H1 (cell line): ENCODE data around the gene HEPHL1. TPM values are rescaled to one million over a fixed set of nuclear protein-coding genes. Genes with fewer than 3 reads are reported as not detected.

Experiments
- CTCF ChIA-PET: fragments of 300-600 bp; sonication (Branson Sonifier 250); formaldehyde crosslinking; loops from one replicate; lab custom pipeline; 2021; ENCODE audit not compliant: partially characterized antibody; lab: Charles Lee
- POLR2A ChIA-PET: fragments of 300-600 bp; sonication (Branson Sonifier 250); formaldehyde crosslinking; loops from one replicate; lab custom pipeline; 2021; ENCODE audit warnings: inconsistent platforms; ENCODE audit not compliant: partially characterized antibody; lab: Charles Lee
- DNase-seq, 2 experiments: peaks; one replicate each; pipeline versions ENCODE4 v3.0.0 to v3.0.0-alpha.2; 2010 to 2022; ENCODE audit warnings: low spot score in 2 of 2, low read depth in 1 of 2, mixed read lengths in 1 of 2
- FAIRE-seq: peaks from 2 replicates; lab custom pipeline; 2011; peaks lifted over from hg19 to GRCh38; lab: Jason Lieb, UNC
- H2AFZ ChIP-seq: 2 replicates; pipeline ENCODE4 v1.8.1; 2012; ENCODE audit warnings: low read length, inconsistent platforms
- H2AK5ac ChIP-seq: 2 replicates; pipeline ENCODE4 v1.6.1; 2013; ENCODE audit warnings: low read depth, low read length
- H2BK120ac ChIP-seq: replicated peaks from 2 replicates; pipeline ENCODE3; 2013; ENCODE audit warnings: low read depth, low read length, inconsistent platforms
- H2BK12ac ChIP-seq: 2 replicates; pipeline ENCODE4 v1.6.1; 2013; ENCODE audit warnings: low read depth, low read length
- H2BK15ac ChIP-seq: 2 replicates; pipeline ENCODE4 v1.6.1; 2013; ENCODE audit warnings: low read length
- H2BK20ac ChIP-seq: 2 replicates; pipeline ENCODE4 v1.6.1; 2013; ENCODE audit warnings: low read length
- H2BK5ac ChIP-seq: 2 replicates; pipeline ENCODE4 v1.6.1; 2013; ENCODE audit warnings: low read depth, low read length
- H3K14ac ChIP-seq: 2 replicates; pipeline ENCODE4 v1.6.1; 2013; ENCODE audit warnings: inconsistent platforms; ENCODE audit not compliant: insufficient read length
- H3K18ac ChIP-seq: 2 replicates; pipeline ENCODE4 v1.6.1; 2013; ENCODE audit warnings: low read length; ENCODE audit errors: extremely low read depth
- H3K23ac ChIP-seq: 2 replicates; pipeline ENCODE4 v1.6.1; 2013; ENCODE audit warnings: inconsistent platforms; ENCODE audit not compliant: insufficient read length
- H3K23me2 ChIP-seq: 2 replicates; pipeline ENCODE4 v1.6.1; 2013; ENCODE audit warnings: low read depth, low read length
- H3K27ac ChIP-seq: 2 replicates; pipeline ENCODE4 v1.6.1; 2011; ENCODE audit warnings: low read depth, low read length, inconsistent platforms
- H3K27me3 ChIP-seq, 4 experiments: replicated peaks in 1 of 4; 1 replicate in 1 of 4; 2 replicates in 3 of 4; pipeline versions ENCODE4 v1.6.1 to v1.8.1; 2011 to 2013; ENCODE audit warnings: low read length in 3 of 4, mild to moderate bottlenecking in 3 of 4, inconsistent platforms in 2 of 4, mixed read lengths in 2 of 4, moderate library complexity in 1 of 4; ENCODE audit not compliant: control insufficient read depth in 3 of 4, insufficient read depth in 3 of 4; ENCODE audit errors: extremely low read depth in 1 of 4
- H3K36me3 ChIP-seq, 4 experiments: 2 replicates each; pipeline versions ENCODE4 v1.6.1 to v1.8.1; 2011 to 2013; ENCODE audit warnings: mild to moderate bottlenecking in 4 of 4, low read length in 3 of 4, moderate library complexity in 2 of 4, control low read depth in 1 of 4, inconsistent platforms in 1 of 4; ENCODE audit not compliant: insufficient read depth in 4 of 4, control insufficient read depth in 2 of 4
- H3K4ac ChIP-seq: replicated peaks from 2 replicates; pipeline ENCODE3; 2013; ENCODE audit warnings: low read length, low read depth, mixed read lengths, inconsistent platforms; ENCODE audit not compliant: insufficient read length
- H3K4me1 ChIP-seq, 4 experiments: replicated peaks in 1 of 4; 1 replicate in 1 of 4; 2 replicates in 3 of 4; pipeline versions ENCODE4 v1.6.1 to v1.8.1; 2011 to 2013; ENCODE audit warnings: low read length in 3 of 4, inconsistent platforms in 2 of 4, mixed read lengths in 1 of 4; ENCODE audit not compliant: insufficient read depth in 4 of 4, control insufficient read depth in 3 of 4
- H3K4me2 ChIP-seq, 2 experiments: 2 replicates each; pipeline versions ENCODE4 v1.6.1 to v1.8.1; 2011 to 2013; ENCODE audit warnings: low read depth in 2 of 2, low read length in 2 of 2, control low read depth in 1 of 2, inconsistent platforms in 1 of 2, mild to moderate bottlenecking in 1 of 2; ENCODE audit not compliant: insufficient read depth in 1 of 2
- H3K4me3 ChIP-seq, 4 experiments: fragments of 200-600, 300-600 bp in 1 of 4; sonication (generic), shearing (Covaris generic), sonication (Bioruptor Twin) in 1 of 4; 2 replicates each; pipeline versions ENCODE4 v1.5.1 to v1.8.1; 2011 to 2016; ENCODE audit warnings: low read length in 4 of 4, low read depth in 3 of 4, control low read depth in 2 of 4, inconsistent platforms in 2 of 4, mild to moderate bottlenecking in 2 of 4, mixed read lengths in 1 of 4, moderate library complexity in 1 of 4; ENCODE audit not compliant: insufficient read depth in 2 of 4; ENCODE audit errors: extremely low read depth in 1 of 4
- H3K56ac ChIP-seq: replicated peaks from 2 replicates; pipeline ENCODE3; 2013; ENCODE audit warnings: low read depth, mild to moderate bottlenecking, mixed read lengths, low read length, inconsistent platforms; ENCODE audit not compliant: insufficient read length
- H3K79me1 ChIP-seq: 2 replicates; pipeline ENCODE4 v1.6.1; 2013; ENCODE audit warnings: low read depth, low read length, control low read depth
- H3K79me2 ChIP-seq, 2 experiments: 2 replicates each; pipeline versions ENCODE4 v1.6.1 to v1.8.1; 2012 to 2013; ENCODE audit warnings: low read length in 2 of 2, mild to moderate bottlenecking in 2 of 2, inconsistent platforms in 1 of 2; ENCODE audit not compliant: insufficient read depth in 2 of 2, control insufficient read depth in 1 of 2
- H3K9ac ChIP-seq, 4 experiments: replicated peaks in 1 of 4; 1 replicate in 1 of 4; 2 replicates in 3 of 4; pipeline versions ENCODE4 v1.6.1 to v1.8.1; 2011 to 2013; ENCODE audit warnings: low read depth in 3 of 4, low read length in 3 of 4, control low read depth in 2 of 4, mild to moderate bottlenecking in 2 of 4, moderate library complexity in 2 of 4, inconsistent platforms in 1 of 4; ENCODE audit errors: extremely low read depth in 1 of 4
- H3K9me3 ChIP-seq, 2 experiments: 2 replicates each; pipeline versions ENCODE4 v1.6.1 to v1.8.1; 2012 to 2013; ENCODE audit warnings: mild to moderate bottlenecking in 2 of 2, moderate library complexity in 2 of 2, control low read depth in 1 of 2, inconsistent platforms in 1 of 2, low read depth in 1 of 2, low read length in 1 of 2, mixed read lengths in 1 of 2; ENCODE audit not compliant: insufficient read depth in 2 of 2
- H4K20me1 ChIP-seq, 2 experiments: replicated peaks in 1 of 2; 2 replicates each; pipeline versions ENCODE3 to v1.8.1; 2011 to 2013; ENCODE audit warnings: inconsistent platforms in 2 of 2, low read length in 2 of 2, mild to moderate bottlenecking in 1 of 2; ENCODE audit not compliant: insufficient read depth in 2 of 2, control insufficient read depth in 1 of 2
- H4K5ac ChIP-seq: 2 replicates; pipeline ENCODE4 v1.6.1; 2013; ENCODE audit warnings: low read length, low read depth, mixed read lengths, inconsistent platforms; ENCODE audit not compliant: insufficient read length
- H4K8ac ChIP-seq: 2 replicates; pipeline ENCODE4 v1.8.0; 2013; ENCODE audit warnings: mild to moderate bottlenecking, moderate library complexity, low read length, inconsistent platforms; ENCODE audit not compliant: insufficient read depth; ENCODE audit errors: extremely low read depth
- H4K91ac ChIP-seq: replicated peaks from 2 replicates; pipeline ENCODE3; 2013; ENCODE audit warnings: low read length, mixed read lengths, inconsistent platforms; ENCODE audit not compliant: insufficient read length
- BCL11A ChIP-seq, 2 experiments: IDR thresholded peaks; one replicate each; pipeline ENCODE4 v1.6.1; 2011; ENCODE audit warnings: low read depth in 2 of 2, low read length in 2 of 2, mild to moderate bottlenecking in 2 of 2
- CHD2 ChIP-seq: IDR thresholded peaks from 2 replicates; pipeline ENCODE4 v1.6.1; 2012; ENCODE audit warnings: low read length, improper control_type of control experiment
- EZH2 ChIP-seq: fragments of 200-600 bp; sonication (generic); IDR thresholded peaks from 2 replicates; pipeline ENCODE4 v1.7.1; 2012; ENCODE audit warnings: low read depth, mild to moderate bottlenecking, moderate library complexity, low read length, inconsistent platforms; ENCODE audit not compliant: severe bottlenecking
- KDM5A ChIP-seq: fragments of 200-600 bp; IDR thresholded peaks from 2 replicates; pipeline ENCODE4 v1.7.1; 2012; ENCODE audit warnings: mild to moderate bottlenecking, low read length, inconsistent platforms, mixed read lengths
- NANOG ChIP-seq: IDR thresholded peaks from 2 replicates; pipeline ENCODE4 v1.6.1; 2011; ENCODE audit warnings: low read length, low read depth, mild to moderate bottlenecking, inconsistent platforms; ENCODE audit not compliant: insufficient read depth, poor library complexity, severe bottlenecking
- RFX5 ChIP-seq: IDR thresholded peaks from 2 replicates; pipeline ENCODE4 v1.6.1; 2011; ENCODE audit warnings: low read depth, low read length, improper control_type of control experiment, borderline replicate concordance
- SAP30 ChIP-seq: fragments of 300-600 bp; sonication (generic); IDR thresholded peaks from 2 replicates; pipeline ENCODE4 v1.7.1; 2012; ENCODE audit warnings: low read length, moderate library complexity, mild to moderate bottlenecking, inconsistent platforms; ENCODE audit not compliant: insufficient read depth, insufficient replicate concordance
- SP1 ChIP-seq: IDR thresholded peaks from 2 replicates; pipeline ENCODE4 v1.6.1; 2011; ENCODE audit warnings: low read depth, low read length
- SP4 ChIP-seq: IDR thresholded peaks from 2 replicates; pipeline ENCODE4 v1.6.1; 2012; ENCODE audit warnings: low read length, inconsistent platforms
- USF2 ChIP-seq: IDR thresholded peaks from 2 replicates; pipeline ENCODE4 v1.6.1; 2011; ENCODE audit warnings: low read length, improper control_type of control experiment
- polyA plus RNA-seq, 7 experiments: library from polyadenylated mRNA; depleted of rRNA in 3 of 7; stranded (reverse) in 5 of 7; unstranded in 2 of 7; fragments of >200 nt in 5 of 7; fragments of 200-250 nt in 2 of 7; gene quantifications; 1 replicate in 5 of 7; 2 replicates in 1 of 7; 4 replicates in 1 of 7; pipeline versions ENCODE4 v1.2.1 to v1.2.3, GENCODE V29; 2011 to 2013; ENCODE audit warnings: missing spikeins in 2 of 7, mixed read lengths in 2 of 7
- total RNA-seq: library from RNA; stranded (reverse); fragmentation: NEBNext Ultra II Directional; extraction: Animal tissue kit (Norgen Biotek cat#: 25700); gene quantifications from 2 replicates; pipeline ENCODE4 v1.2.1, GENCODE V29; 2021
- TF ChIP-seq, protein P1 (sequence below), 3 experiments: IDR thresholded peaks; 1 replicate in 2 of 3; 2 replicates in 1 of 3; pipeline versions ENCODE4 v1.5.1 to v1.6.1; 2011; ENCODE audit warnings: low read length in 3 of 3, mild to moderate bottlenecking in 3 of 3, inconsistent platforms in 2 of 3, low read depth in 1 of 3, moderate library complexity in 1 of 3; ENCODE audit not compliant: insufficient read depth in 1 of 3; ENCODE audit errors: control extremely low read depth in 1 of 3

The HEPHL1 gene
- total and polyA plus RNA-seq, 2 of the 8 experiments (the other 6 are each of a cell fraction or from before 2014, with no cell fraction given), result 0.09 to 0.11 TPM

GRCh38 chr11:93974759-93975158, 46.4 kb upstream of the HEPHL1 start:
- H4K8ac ChIP-seq, result no peak overlapping the region
- no peaks in the 10 kb centered on the region for H4K20me1 ChIP-seq
- ChIA-PET POLR2A (no interaction called here), CTCF (interaction anchor here (1.0 kb wide), 1 partner anchor 80 kb away, joined by 3 read pairs; no protein-coding TSS in a partner anchor)
- H3K79me2 ChIP-seq, result no peaks in the 10 kb centered on the region
- no peak overlapping the region for H2BK12ac ChIP-seq
- no peaks in the 10 kb centered on the region for H3K27me3 ChIP-seq
- H2BK20ac ChIP-seq, result no peak overlapping the region
- no peak overlapping the region for H2BK5ac ChIP-seq
- H3K56ac ChIP-seq, result no peak overlapping the region
- no peak overlapping the region for H2AK5ac ChIP-seq
- no peak overlapping the region for H2BK120ac ChIP-seq
- H3K79me1 ChIP-seq, result no peaks in the 10 kb centered on the region
- no peak overlapping the region for H3K9ac ChIP-seq
- H3K36me3 ChIP-seq, result no peaks in the 10 kb centered on the region
- H3K4ac ChIP-seq, result no peak overlapping the region
- H3K27ac ChIP-seq, result no peak overlapping the region
- FAIRE-seq (no peak), DNase-seq (no peak)
- no peak overlapping the region for H3K4me3 ChIP-seq
- no peak overlapping the region for H3K4me2 ChIP-seq
- no peak overlapping the region for H3K23ac ChIP-seq
- peaks cover 3 to 4% of the 10 kb centered on the region in 2 experiments; a peak in 2 of 4 replicates for H3K9me3 ChIP-seq
- no peak overlapping the region for H2AFZ ChIP-seq
- H4K5ac ChIP-seq, result no peak overlapping the region
- no peak overlapping the region for H4K91ac ChIP-seq
- peaks cover 2% of the 10 kb centered on the region; the same call in 1 of the 2 replicates for H3K23me2 ChIP-seq
- H2BK15ac ChIP-seq, result no peak overlapping the region
- no peak overlapping the region for H3K14ac ChIP-seq
- no peak overlapping the region for H3K18ac ChIP-seq
- H3K4me1 ChIP-seq, result peaks cover 0 to 4% (median 0%) of the 10 kb centered on the region in 4 experiments; a peak in 1 of 7 replicates
- TF ChIP-seq SP1, result no peak
- TF ChIP-seq BCL11A (IDR thresholded peaks at IDR 0.05; ENCODE audit: low read depth in 2 of 2, low read length in 2 of 2), result no peak
- TF ChIP-seq SP4, result no peak
- TF ChIP-seq EZH2, result no peak
- TF ChIP-seq SAP30, result no peak
- TF ChIP-seq KDM5A, result no peak
- TF ChIP-seq USF2, result no peak
- TF ChIP-seq CHD2, result no peak
- TF ChIP-seq, protein P1, sequence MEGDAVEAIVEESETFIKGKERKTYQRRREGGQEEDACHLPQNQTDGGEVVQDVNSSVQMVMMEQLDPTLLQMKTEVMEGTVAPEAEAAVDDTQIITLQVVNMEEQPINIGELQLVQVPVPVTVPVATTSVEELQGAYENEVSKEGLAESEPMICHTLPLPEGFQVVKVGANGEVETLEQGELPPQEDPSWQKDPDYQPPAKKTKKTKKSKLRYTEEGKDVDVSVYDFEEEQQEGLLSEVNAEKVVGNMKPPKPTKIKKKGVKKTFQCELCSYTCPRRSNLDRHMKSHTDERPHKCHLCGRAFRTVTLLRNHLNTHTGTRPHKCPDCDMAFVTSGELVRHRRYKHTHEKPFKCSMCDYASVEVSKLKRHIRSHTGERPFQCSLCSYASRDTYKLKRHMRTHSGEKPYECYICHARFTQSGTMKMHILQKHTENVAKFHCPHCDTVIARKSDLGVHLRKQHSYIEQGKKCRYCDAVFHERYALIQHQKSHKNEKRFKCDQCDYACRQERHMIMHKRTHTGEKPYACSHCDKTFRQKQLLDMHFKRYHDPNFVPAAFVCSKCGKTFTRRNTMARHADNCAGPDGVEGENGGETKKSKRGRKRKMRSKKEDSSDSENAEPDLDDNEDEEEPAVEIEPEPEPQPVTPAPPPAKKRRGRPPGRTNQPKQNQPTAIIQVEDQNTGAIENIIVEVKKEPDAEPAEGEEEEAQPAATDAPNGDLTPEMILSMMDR (IDR thresholded peaks at IDR 0.05; ENCODE audit: control extremely low read depth in 1 of 3, insufficient read depth in 1 of 3, low read depth in 1 of 3, low read length in 3 of 3), result no peak
- TF ChIP-seq NANOG, result no peak
- TF ChIP-seq RFX5, result no peak
